ENCODE measurements around the gene RAB11FIP4.
A peak's percentile ranks its signal among the peaks of the same experiment; 100 is the strongest.

Gene RAB11FIP4

GRCh38 chr17:31554930-31555329, 163.5 kb downstream of the RAB11FIP4 start:
- no peak for DNase-seq

- DNase-seq: no peak
Measured at GRCh38 chr17:31556969-31557645, 165.6 kb downstream of the RAB11FIP4 start.

GRCh38 chr17:31558748-31559583, 167.5 kb downstream of the RAB11FIP4 start:
- DNase-seq: peak; percentile 86

GRCh38 chr17:31559584-31560501, 168.4 kb downstream of the RAB11FIP4 start:
- no peak for DNase-seq

- DNase-seq: no peak
Measured at GRCh38 chr17:31560616-31561235, 169.3 kb downstream of the RAB11FIP4 start.

- no peak for DNase-seq
Measured at GRCh38 chr17:31561469-31562375, 170.2 kb downstream of the RAB11FIP4 start.

GRCh38 chr17:31562376-31562840, 170.9 kb downstream of the RAB11FIP4 start:
- DNase-seq: no peak

GRCh38 chr17:31564291-31564690, 172.8 kb downstream of the RAB11FIP4 start:
- DNase-seq: no peak

GRCh38 chr17:31564883-31565301, 173.4 kb downstream of the RAB11FIP4 start:
- no peak for DNase-seq

GRCh38 chr17:31565652-31566051, 174.2 kb downstream of the RAB11FIP4 start:
- no peak for DNase-seq

- no peak for DNase-seq
Measured at GRCh38 chr17:31566247-31566991, 174.9 kb downstream of the RAB11FIP4 start.

GRCh38 chr17:31566992-31567373, 175.5 kb downstream of the RAB11FIP4 start:
- no peak for DNase-seq

GRCh38 chr17:31568121-31568520, 176.6 kb downstream of the RAB11FIP4 start:
- DNase-seq: no peak

GRCh38 chr17:31568539-31568938, 177.1 kb downstream of the RAB11FIP4 start:
- no peak for DNase-seq

- DNase-seq: no peak
Measured at GRCh38 chr17:31570231-31570630, 178.8 kb downstream of the RAB11FIP4 start.

- DNase-seq: no peak
Measured at GRCh38 chr17:31570951-31571892, 179.7 kb downstream of the RAB11FIP4 start.

- DNase-seq: no peak
Measured at GRCh38 chr17:31572341-31572740, 180.9 kb downstream of the RAB11FIP4 start.

GRCh38 chr17:31573047-31573446, 181.6 kb downstream of the RAB11FIP4 start:
- no peak for DNase-seq

GRCh38 chr17:31573861-31574260, 182.4 kb downstream of the RAB11FIP4 start:
- DNase-seq: no peak

GRCh38 chr17:31574458-31574857, 183.0 kb downstream of the RAB11FIP4 start:
- DNase-seq: no peak
